Measurements from ENCODE around the gene JUNB. TPM values are rescaled to one million over a fixed set of nuclear protein-coding genes. Genes with fewer than 3 reads are reported as not detected.

The JUNB gene
- total and polyA plus RNA-seq, 2 of the 8 experiments (the other 6 are each of a cell fraction or from before 2014, with no cell fraction given), result 7.4 to 10.0 TPM

DNA sequence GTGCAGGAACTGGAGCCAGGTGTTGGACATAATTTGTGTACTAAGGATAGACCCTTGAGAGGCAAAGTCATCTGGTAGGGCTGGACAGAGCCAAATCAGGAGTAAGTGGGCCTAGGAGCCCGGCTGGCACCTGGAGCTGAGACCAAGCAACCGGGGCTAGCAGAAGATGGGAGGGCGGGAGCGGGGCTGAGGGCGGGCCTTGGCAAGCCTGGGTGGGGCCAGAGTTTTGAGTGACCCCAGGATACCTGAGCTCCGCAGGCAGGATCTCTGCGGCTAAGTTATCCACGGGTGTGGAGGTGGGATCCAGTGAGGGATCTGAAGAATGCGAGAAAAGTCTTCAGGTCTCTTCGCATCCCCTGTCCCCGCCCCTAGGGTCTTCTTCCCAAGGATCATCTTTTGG, 24.1 kb upstream of the JUNB start:
- FAIRE-seq (no peak), DNase-seq (ENCODE audit: low read depth in 1 of 2, low spot score in 2 of 2) (no peak)
- peaks cover 0 to 8% (median 4%) of the 10 kb centered on the region in 4 experiments; a peak in 6 of 7 replicates for H3K4me1 ChIP-seq (replicated peaks in 1 of 4; ENCODE audit: control insufficient read depth in 3 of 4, insufficient read depth in 4 of 4, low read length in 3 of 4)
- no peak overlapping the region for H4K8ac ChIP-seq (ENCODE audit: extremely low read depth, insufficient read depth, low read length)
- no peak overlapping the region for H3K4ac ChIP-seq (replicated peaks; ENCODE audit: insufficient read length, low read depth, low read length)
- H3K9ac ChIP-seq (replicated peaks in 1 of 4; ENCODE audit: extremely low read depth in 1 of 4, low read depth in 3 of 4, low read length in 3 of 4), result no peak overlapping the region
- no peak overlapping the region for H3K4me3 ChIP-seq (ENCODE audit: extremely low read depth in 1 of 4, insufficient read depth in 2 of 4, low read depth in 3 of 4, low read length in 4 of 4)
- no peak overlapping the region for H4K5ac ChIP-seq (ENCODE audit: insufficient read length, low read depth, low read length)
- no peaks in the 10 kb centered on the region for H3K9me3 ChIP-seq (ENCODE audit: insufficient read depth in 2 of 2, low read depth in 1 of 2, low read length in 1 of 2)
- no peak overlapping the region for H2BK5ac ChIP-seq (ENCODE audit: low read depth, low read length)
- no peak overlapping the region for H2BK15ac ChIP-seq (ENCODE audit: low read length)
- H3K23ac ChIP-seq (ENCODE audit: insufficient read length), result no peak overlapping the region
- ChIA-PET CTCF (ENCODE audit: partially characterized antibody) (interaction anchor here (1.0 to 17.5 kb wide), 6 partner anchors 7 to 80 kb away, joined by 3 to 288 read pairs (median 10); partner anchors contain the start of genes HOOK2, JUNB, PRDX2 and RNASEH2A), POLR2A (ENCODE audit: partially characterized antibody) (interaction anchor here (0.9 to 9.2 kb wide), 7 partner anchors 9 to 97 kb away, joined by 3 to 70 read pairs (median 6); partner anchors contain the start of genes BEST2, GET3, PRDX2 and THSD8)
- no peak overlapping the region for H3K4me2 ChIP-seq (ENCODE audit: insufficient read depth in 1 of 2, low read depth in 2 of 2, low read length in 2 of 2)
- H3K79me1 ChIP-seq (ENCODE audit: low read depth, low read length), result no peaks in the 10 kb centered on the region
- no peak overlapping the region for H3K27ac ChIP-seq (ENCODE audit: low read depth, low read length)
- H3K18ac ChIP-seq (ENCODE audit: extremely low read depth, low read length), result no peak overlapping the region
- H2AFZ ChIP-seq (ENCODE audit: low read length), result no peak overlapping the region
- H3K23me2 ChIP-seq (ENCODE audit: low read depth, low read length), result no peaks in the 10 kb centered on the region
- H2BK120ac ChIP-seq (replicated peaks; ENCODE audit: low read depth, low read length), result no peak overlapping the region
- H3K36me3 ChIP-seq (ENCODE audit: control insufficient read depth in 2 of 4, insufficient read depth in 4 of 4, low read length in 3 of 4), result peaks cover 4 to 48% (median 28%) of the 10 kb centered on the region in 4 experiments
- no peak overlapping the region for H3K56ac ChIP-seq (replicated peaks; ENCODE audit: insufficient read length, low read depth, low read length)
- no peak overlapping the region for H2AK5ac ChIP-seq (ENCODE audit: low read depth, low read length)
- 93% methylated on average over 11 of the region's 11 CpGs; no CpG with 5 or more reads in 1 of the 2 experiments for WGBS, 2 experiments (ENCODE audit: extremely low coverage in 1 of 2, insufficient coverage in 1 of 2, insufficient read length in 1 of 2, insufficient replicate concordance in 2 of 2, low coverage in 1 of 2, low lambda C conversion rate in 2 of 2, missing lambda C conversion rate in 1 of 2)
- H4K20me1 ChIP-seq (replicated peaks in 1 of 2; ENCODE audit: control insufficient read depth in 1 of 2, insufficient read depth in 2 of 2, low read length in 2 of 2), result peaks cover 1 to 3% of the 10 kb centered on the region in 2 experiments
- H4K91ac ChIP-seq (replicated peaks; ENCODE audit: insufficient read length, low read length), result no peak overlapping the region
- H2BK20ac ChIP-seq (ENCODE audit: low read length), result no peak overlapping the region
- no peaks in the 10 kb centered on the region for H3K79me2 ChIP-seq (ENCODE audit: control insufficient read depth in 1 of 2, insufficient read depth in 2 of 2, low read length in 2 of 2)
- H3K14ac ChIP-seq (ENCODE audit: insufficient read length), result no peak overlapping the region
- no peaks in the 10 kb centered on the region for H3K27me3 ChIP-seq (replicated peaks in 1 of 4; ENCODE audit: control insufficient read depth in 3 of 4, extremely low read depth in 1 of 4, insufficient read depth in 3 of 4, low read length in 3 of 4)
- no peak overlapping the region for H2BK12ac ChIP-seq (ENCODE audit: low read depth, low read length)
- no peak for TF ChIP-seq KDM1A (IDR thresholded peaks at IDR 0.05; ENCODE audit: borderline replicate concordance, low read length)
- TF ChIP-seq CEBPB (IDR thresholded peaks at IDR 0.05; ENCODE audit: low read depth, low read length), result no peak
- TF ChIP-seq, protein P1, sequence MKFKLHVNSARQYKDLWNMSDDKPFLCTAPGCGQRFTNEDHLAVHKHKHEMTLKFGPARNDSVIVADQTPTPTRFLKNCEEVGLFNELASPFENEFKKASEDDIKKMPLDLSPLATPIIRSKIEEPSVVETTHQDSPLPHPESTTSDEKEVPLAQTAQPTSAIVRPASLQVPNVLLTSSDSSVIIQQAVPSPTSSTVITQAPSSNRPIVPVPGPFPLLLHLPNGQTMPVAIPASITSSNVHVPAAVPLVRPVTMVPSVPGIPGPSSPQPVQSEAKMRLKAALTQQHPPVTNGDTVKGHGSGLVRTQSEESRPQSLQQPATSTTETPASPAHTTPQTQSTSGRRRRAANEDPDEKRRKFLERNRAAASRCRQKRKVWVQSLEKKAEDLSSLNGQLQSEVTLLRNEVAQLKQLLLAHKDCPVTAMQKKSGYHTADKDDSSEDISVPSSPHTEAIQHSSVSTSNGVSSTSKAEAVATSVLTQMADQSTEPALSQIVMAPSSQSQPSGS (IDR thresholded peaks at IDR 0.05; ENCODE audit: low read length), result no peak
- no peak for TF ChIP-seq SIX5 (IDR thresholded peaks at IDR 0.05; ENCODE audit: low read depth, low read length)
- no peak for TF ChIP-seq BCL11A (IDR thresholded peaks at IDR 0.05; ENCODE audit: low read depth in 2 of 2, low read length in 2 of 2)
- no peak for TF ChIP-seq JUND (IDR thresholded peaks at IDR 0.05; ENCODE audit: low read length)
- TF ChIP-seq EP300 (IDR thresholded peaks at IDR 0.05; ENCODE audit: borderline replicate concordance in 1 of 2, low read depth in 2 of 2, low read length in 2 of 2), result no peak
- TF ChIP-seq TCF12 (IDR thresholded peaks at IDR 0.05; ENCODE audit: low read depth, low read length), result no peak
- TF ChIP-seq RNF2 (IDR thresholded peaks at IDR 0.05; ENCODE audit: borderline replicate concordance, low read depth, low read length, missing control alignments, poor library complexity, severe bottlenecking), result no peak
- no peak for TF ChIP-seq NRF1 (IDR thresholded peaks at IDR 0.05; ENCODE audit: low read depth, low read length)
- TF ChIP-seq HDAC2 (IDR thresholded peaks at IDR 0.05; ENCODE audit: borderline replicate concordance in 1 of 2, low read depth in 2 of 2, low read length in 2 of 2), result no peak
